Middle frontal gyrus (tissue), 1 donor: ENCODE results near the gene NGRN.
"Not testable (repeated sequence)": the region's sequence is repeated elsewhere in the genome, so short reads cannot be mapped to it uniquely, and the experiment has no call there.

Experiments
- DNase-seq: peaks from one replicate; pipeline ENCODE4 v3.0.0-alpha.2; 2015; ENCODE audit warnings: low spot score; ENCODE audit errors: extremely low spot score

Gene NGRN

GRCh38 chr15:90281637-90282036 is 16.2 kb downstream of the NGRN start:
- not testable (repeated sequence) for DNase-seq

GRCh38 chr15:90286678-90287077 is 21.2 kb downstream of the NGRN start:
- DNase-seq = no peak

GRCh38 chr15:90287101-90287500 is 21.6 kb downstream of the NGRN start:
- DNase-seq = no peak

GRCh38 chr15:90287946-90288345 is 22.5 kb downstream of the NGRN start:
- no peak for DNase-seq

GRCh38 chr15:90291679-90292356 is 26.3 kb downstream of the NGRN start:
- no peak for DNase-seq

- not testable (repeated sequence) for DNase-seq
These were observed 27.8 kb downstream of the NGRN start for GRCh38 chr15:90293040-90293810.

- DNase-seq = no peak
These were observed 28.7 kb downstream of the NGRN start for GRCh38 chr15:90294159-90294558.

- DNase-seq = no peak
These were observed 29.3 kb downstream of the NGRN start for GRCh38 chr15:90294601-90295269.

GRCh38 chr15:90295270-90295648 is 29.8 kb downstream of the NGRN start:
- DNase-seq = no peak

GRCh38 chr15:90296316-90296884 is 30.9 kb downstream of the NGRN start:
- not testable (repeated sequence) for DNase-seq

GRCh38 chr15:90297021-90297420 is 31.5 kb downstream of the NGRN start:
- no peak for DNase-seq

GRCh38 chr15:90300541-90300940 is 35.1 kb downstream of the NGRN start:
- DNase-seq = no peak

GRCh38 chr15:90300988-90301706 is 35.7 kb downstream of the NGRN start:
- DNase-seq = no peak

- DNase-seq = no peak
These were observed 36.3 kb downstream of the NGRN start for GRCh38 chr15:90301707-90302300.

- not testable (repeated sequence) for DNase-seq
These were observed 39.9 kb downstream of the NGRN start for GRCh38 chr15:90305355-90305754.

GRCh38 chr15:90305932-90306331 is 40.5 kb downstream of the NGRN start:
- DNase-seq = no peak

- DNase-seq = no peak
These were observed 41.1 kb downstream of the NGRN start for GRCh38 chr15:90306560-90306959.

- DNase-seq = no peak
These were observed 42.2 kb downstream of the NGRN start for GRCh38 chr15:90307661-90308060.

- no peak for DNase-seq
These were observed 43.5 kb downstream of the NGRN start for GRCh38 chr15:90309020-90309419.

- DNase-seq = no peak
These were observed 50.0 kb downstream of the NGRN start for GRCh38 chr15:90315278-90315982.
